Measurements from ENCODE around the gene SFTPB.

Gene SFTPB

GRCh38 chr2:85669549-85669948 lies 1.6 kb upstream of the SFTPB start:
- H3K4me3 ChIP-seq (ENCODE audit: low read depth, low read length), result no peak overlapping the region
- no peaks in the 10 kb centered on the region for H3K79me2 ChIP-seq
- no peak overlapping the region for H3K27ac ChIP-seq
- no peak overlapping the region for H2AFZ ChIP-seq
- H3K4me1 ChIP-seq, result no peaks in the 10 kb centered on the region
- H3K9ac ChIP-seq, result no peak overlapping the region
- H3K9me3 ChIP-seq (ENCODE audit: control insufficient read depth, low read length), result no peaks in the 10 kb centered on the region
- no peaks in the 10 kb centered on the region for H3K36me3 ChIP-seq (ENCODE audit: control insufficient read depth, insufficient read depth, low read length)
- TF ChIP-seq CTCF (IDR thresholded peaks at IDR 0.05), result no peak
- no peaks in the 10 kb centered on the region for H3K27me3 ChIP-seq (ENCODE audit: control insufficient read depth, insufficient read depth, low read length)
- no peak overlapping the region for H3K4me2 ChIP-seq (ENCODE audit: low read length)

GRCh38 chr2:85668857-85669142 lies 801 bp upstream of the SFTPB start:
- H3K36me3 ChIP-seq (ENCODE audit: control insufficient read depth, insufficient read depth, low read length), result no peaks in the 10 kb centered on the region
- no peak overlapping the region for H2AFZ ChIP-seq
- H3K4me3 ChIP-seq (ENCODE audit: low read depth, low read length), result no peak overlapping the region
- no peak overlapping the region for H3K27ac ChIP-seq
- no peak overlapping the region for H3K9ac ChIP-seq
- no peaks in the 10 kb centered on the region for H3K9me3 ChIP-seq (ENCODE audit: control insufficient read depth, low read length)
- TF ChIP-seq CTCF (IDR thresholded peaks at IDR 0.05), result no peak
- H3K4me1 ChIP-seq, result no peaks in the 10 kb centered on the region
- no peaks in the 10 kb centered on the region for H3K79me2 ChIP-seq
- no peak overlapping the region for H3K4me2 ChIP-seq (ENCODE audit: low read length)
- no peaks in the 10 kb centered on the region for H3K27me3 ChIP-seq (ENCODE audit: control insufficient read depth, insufficient read depth, low read length)

- no peak overlapping the region for H3K9ac ChIP-seq
- H3K4me3 ChIP-seq (ENCODE audit: low read depth, low read length), result no peak overlapping the region
- H3K4me2 ChIP-seq (ENCODE audit: low read length), result no peak overlapping the region
- H3K27ac ChIP-seq, result no peak overlapping the region
- H3K27me3 ChIP-seq (ENCODE audit: control insufficient read depth, insufficient read depth, low read length), result no peaks in the 10 kb centered on the region
- H3K4me1 ChIP-seq, result no peaks in the 10 kb centered on the region
- H2AFZ ChIP-seq, result no peak overlapping the region
- H3K9me3 ChIP-seq (ENCODE audit: control insufficient read depth, low read length), result no peaks in the 10 kb centered on the region
- H3K36me3 ChIP-seq (ENCODE audit: control insufficient read depth, insufficient read depth, low read length), result no peaks in the 10 kb centered on the region
- H3K79me2 ChIP-seq, result no peaks in the 10 kb centered on the region
- no peak for TF ChIP-seq CTCF (IDR thresholded peaks at IDR 0.05)
Measured at GRCh38 chr2:85667561-85668008, 414 bp downstream of the SFTPB start.

- Histone ChIP-seq H3K9ac (no peak overlapping the region), H3K27ac (no peak overlapping the region), H3K9me3 (ENCODE audit: control insufficient read depth, low read length) (no peaks in the 10 kb centered on the region)
Measured at GRCh38 chr2:85666435-85667316, 1.3 kb downstream of the SFTPB start.

More at GRCh38 chr2:85666435-85667316, 1.3 kb downstream of the SFTPB start:
- H3K4me3 ChIP-seq (ENCODE audit: low read depth, low read length), result no peak overlapping the region
- no peak for TF ChIP-seq CTCF (IDR thresholded peaks at IDR 0.05)
- H3K36me3 ChIP-seq (ENCODE audit: control insufficient read depth, insufficient read depth, low read length), result no peaks in the 10 kb centered on the region
- H3K4me1 ChIP-seq, result no peaks in the 10 kb centered on the region
- H3K27me3 ChIP-seq (ENCODE audit: control insufficient read depth, insufficient read depth, low read length), result no peaks in the 10 kb centered on the region
- no peak overlapping the region for H2AFZ ChIP-seq
- no peaks in the 10 kb centered on the region for H3K79me2 ChIP-seq
- H3K4me2 ChIP-seq (ENCODE audit: low read length), result no peak overlapping the region

Measured in parathyroid adenoma (tissue), 2 donors.